ENCODE data around the gene TMPRSS9.

The TMPRSS9 gene

GRCh38 chr19:2432131-2432848 lies 72.2 kb downstream of the TMPRSS9 start:
- no peak for DNase-seq (ENCODE audit: low read depth in 4 of 4, low spot score in 1 of 4)

GRCh38 chr19:2433854-2434253 lies 73.8 kb downstream of the TMPRSS9 start:
- no peak for DNase-seq (ENCODE audit: low read depth in 4 of 4, low spot score in 1 of 4)

- no peak for DNase-seq (ENCODE audit: low read depth in 4 of 4, low spot score in 1 of 4)
Observed at GRCh38 chr19:2434267-2434666, 74.2 kb downstream of the TMPRSS9 start.

GRCh38 chr19:2434721-2435265 lies 74.7 kb downstream of the TMPRSS9 start:
- no peak for DNase-seq (ENCODE audit: low read depth in 4 of 4, low spot score in 1 of 4)

GRCh38 chr19:2436384-2436783 lies 76.3 kb downstream of the TMPRSS9 start:
- no peak for DNase-seq (ENCODE audit: low read depth in 4 of 4, low spot score in 1 of 4)

- no peak for DNase-seq (ENCODE audit: low read depth in 4 of 4, low spot score in 1 of 4)
Observed at GRCh38 chr19:2436926-2437325, 76.9 kb downstream of the TMPRSS9 start.

GRCh38 chr19:2438178-2438577 lies 78.1 kb downstream of the TMPRSS9 start:
- no peak for DNase-seq (ENCODE audit: low read depth in 4 of 4, low spot score in 1 of 4)

GRCh38 chr19:2440515-2440914 lies 80.5 kb downstream of the TMPRSS9 start:
- no peak for DNase-seq (ENCODE audit: low read depth in 4 of 4, low spot score in 1 of 4)

- DNase-seq (ENCODE audit: low read depth in 4 of 4, low spot score in 1 of 4), result no peak
Observed at GRCh38 chr19:2441096-2441752, 81.2 kb downstream of the TMPRSS9 start.

GRCh38 chr19:2443116-2443784 lies 83.2 kb downstream of the TMPRSS9 start:
- DNase-seq (ENCODE audit: low read depth in 4 of 4, low spot score in 1 of 4), result no peak

GRCh38 chr19:2443785-2444182 lies 83.7 kb downstream of the TMPRSS9 start:
- no peak for DNase-seq (ENCODE audit: low read depth in 4 of 4, low spot score in 1 of 4)

GRCh38 chr19:2444251-2445002 lies 84.4 kb downstream of the TMPRSS9 start:
- no peak for DNase-seq (ENCODE audit: low read depth in 4 of 4, low spot score in 1 of 4)

- no peak for DNase-seq (ENCODE audit: low read depth in 4 of 4, low spot score in 1 of 4)
Observed at GRCh38 chr19:2446381-2446780, 86.3 kb downstream of the TMPRSS9 start.

GRCh38 chr19:2449019-2449418 lies 89.0 kb downstream of the TMPRSS9 start:
- no peak for DNase-seq (ENCODE audit: low read depth in 4 of 4, low spot score in 1 of 4)

GRCh38 chr19:2451138-2451537 lies 91.1 kb downstream of the TMPRSS9 start:
- no peak for DNase-seq (ENCODE audit: low read depth in 4 of 4, low spot score in 1 of 4)

GRCh38 chr19:2451741-2452140 lies 91.7 kb downstream of the TMPRSS9 start:
- DNase-seq (ENCODE audit: low read depth in 4 of 4, low spot score in 1 of 4), result no peak

GRCh38 chr19:2453431-2454025 lies 93.5 kb downstream of the TMPRSS9 start:
- DNase-seq (ENCODE audit: low read depth in 4 of 4, low spot score in 1 of 4), result no peak

GRCh38 chr19:2454199-2454961 lies 94.3 kb downstream of the TMPRSS9 start:
- DNase-seq (ENCODE audit: low read depth in 4 of 4, low spot score in 1 of 4), result no peak

- DNase-seq (ENCODE audit: low read depth in 4 of 4, low spot score in 1 of 4), result no peak
Observed at GRCh38 chr19:2454962-2455850, 95.1 kb downstream of the TMPRSS9 start.

Measured in stimulated activated CD4-positive, alpha-beta T cell treated with anti-CD3 and anti-CD28 coated beads, Interleukin-1b, Interleukin-23, amount 100 ng/mL, for 24 hours (primary cell).